ENCODE results near the gene FOXP2. TPM values are rescaled to one million over a fixed set of nuclear protein-coding genes. Genes with fewer than 3 reads are reported as not detected.

FOXP2 gene
- total RNA-seq, 1 donor from 2014 or later: 2.1 TPM

- DNase-seq: no peak
These were observed 326.3 kb downstream of the FOXP2 start for GRCh38 chr7:114740941-114741340.

DNA sequence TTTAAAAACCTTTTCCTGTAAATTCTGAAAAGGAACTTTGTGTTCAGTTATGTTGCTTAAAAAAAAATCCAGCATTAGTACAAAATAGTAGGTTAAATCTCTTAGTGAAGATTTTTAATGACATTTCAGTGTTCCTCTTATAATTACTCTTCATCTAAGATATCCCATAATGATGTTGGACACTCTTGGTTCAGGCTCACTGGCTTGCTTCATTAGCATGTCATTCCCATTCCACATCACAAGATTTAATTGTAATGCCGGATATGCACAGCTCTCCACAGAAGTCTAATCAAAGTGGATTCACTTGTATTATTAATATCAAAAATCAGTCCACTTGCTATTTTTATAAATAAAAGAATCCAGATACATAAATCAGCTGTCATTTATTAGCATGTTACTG lies 327.3 kb downstream of the FOXP2 start:
- DNase-seq: no peak
- TF ChIP-seq, protein P1, sequence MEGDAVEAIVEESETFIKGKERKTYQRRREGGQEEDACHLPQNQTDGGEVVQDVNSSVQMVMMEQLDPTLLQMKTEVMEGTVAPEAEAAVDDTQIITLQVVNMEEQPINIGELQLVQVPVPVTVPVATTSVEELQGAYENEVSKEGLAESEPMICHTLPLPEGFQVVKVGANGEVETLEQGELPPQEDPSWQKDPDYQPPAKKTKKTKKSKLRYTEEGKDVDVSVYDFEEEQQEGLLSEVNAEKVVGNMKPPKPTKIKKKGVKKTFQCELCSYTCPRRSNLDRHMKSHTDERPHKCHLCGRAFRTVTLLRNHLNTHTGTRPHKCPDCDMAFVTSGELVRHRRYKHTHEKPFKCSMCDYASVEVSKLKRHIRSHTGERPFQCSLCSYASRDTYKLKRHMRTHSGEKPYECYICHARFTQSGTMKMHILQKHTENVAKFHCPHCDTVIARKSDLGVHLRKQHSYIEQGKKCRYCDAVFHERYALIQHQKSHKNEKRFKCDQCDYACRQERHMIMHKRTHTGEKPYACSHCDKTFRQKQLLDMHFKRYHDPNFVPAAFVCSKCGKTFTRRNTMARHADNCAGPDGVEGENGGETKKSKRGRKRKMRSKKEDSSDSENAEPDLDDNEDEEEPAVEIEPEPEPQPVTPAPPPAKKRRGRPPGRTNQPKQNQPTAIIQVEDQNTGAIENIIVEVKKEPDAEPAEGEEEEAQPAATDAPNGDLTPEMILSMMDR (IDR thresholded peaks at IDR 0.05; ENCODE audit: borderline replicate concordance): no peak

More at GRCh38 chr7:114740941-114741340, 326.3 kb downstream of the FOXP2 start:
- Histone ChIP-seq H3K27ac (replicated peaks) (no peak overlapping the region), H3K4me3 (no peak overlapping the region), H3K36me3 (no peaks in the 10 kb centered on the region), H3K4me1 (no peaks in the 10 kb centered on the region), H3K9me3 (replicated peaks) (no peaks in the 10 kb centered on the region), H3K27me3 (ENCODE audit: low read depth) (no peaks in the 10 kb centered on the region)
- intact Hi-C loops (cut with micrococcal nuclease): no loop called here
- TF ChIP-seq, protein P1 (IDR thresholded peaks at IDR 0.05; ENCODE audit: borderline replicate concordance): no peak

More for the DNA sequence above, 327.3 kb downstream of the FOXP2 start:
- intact Hi-C loops (cut with micrococcal nuclease): no loop called here
- Histone ChIP-seq H3K4me1 (no peaks in the 10 kb centered on the region), H3K36me3 (no peaks in the 10 kb centered on the region), H3K4me3 (no peak overlapping the region), H3K27ac (replicated peaks) (no peak overlapping the region), H3K27me3 (ENCODE audit: low read depth) (no peaks in the 10 kb centered on the region), H3K9me3 (replicated peaks) (no peaks in the 10 kb centered on the region)

Small RNA genes within 50 kb of the gene (microRNA-seq; reads per million reads assigned to microRNA genes)
- gene MIR3666: not detected
